Head of caudate nucleus (tissue), 42 donors: ENCODE results near the gene TUBGCP6.

Source experiments
- DNase-seq, 42 donors: peaks; one replicate each; pipeline versions ENCODE4 v3.0.0 to v3.0.0-alpha.2; 2020 to 2021; ENCODE audit warnings: mixed read lengths in 7 of 42
- intact Hi-C: fragments of 100-400 bp; cut with DNase I; formaldehyde crosslinking; loops from one replicate; pipeline ENCODE4 v1.15.0; 2022

Gene TUBGCP6, protein sequence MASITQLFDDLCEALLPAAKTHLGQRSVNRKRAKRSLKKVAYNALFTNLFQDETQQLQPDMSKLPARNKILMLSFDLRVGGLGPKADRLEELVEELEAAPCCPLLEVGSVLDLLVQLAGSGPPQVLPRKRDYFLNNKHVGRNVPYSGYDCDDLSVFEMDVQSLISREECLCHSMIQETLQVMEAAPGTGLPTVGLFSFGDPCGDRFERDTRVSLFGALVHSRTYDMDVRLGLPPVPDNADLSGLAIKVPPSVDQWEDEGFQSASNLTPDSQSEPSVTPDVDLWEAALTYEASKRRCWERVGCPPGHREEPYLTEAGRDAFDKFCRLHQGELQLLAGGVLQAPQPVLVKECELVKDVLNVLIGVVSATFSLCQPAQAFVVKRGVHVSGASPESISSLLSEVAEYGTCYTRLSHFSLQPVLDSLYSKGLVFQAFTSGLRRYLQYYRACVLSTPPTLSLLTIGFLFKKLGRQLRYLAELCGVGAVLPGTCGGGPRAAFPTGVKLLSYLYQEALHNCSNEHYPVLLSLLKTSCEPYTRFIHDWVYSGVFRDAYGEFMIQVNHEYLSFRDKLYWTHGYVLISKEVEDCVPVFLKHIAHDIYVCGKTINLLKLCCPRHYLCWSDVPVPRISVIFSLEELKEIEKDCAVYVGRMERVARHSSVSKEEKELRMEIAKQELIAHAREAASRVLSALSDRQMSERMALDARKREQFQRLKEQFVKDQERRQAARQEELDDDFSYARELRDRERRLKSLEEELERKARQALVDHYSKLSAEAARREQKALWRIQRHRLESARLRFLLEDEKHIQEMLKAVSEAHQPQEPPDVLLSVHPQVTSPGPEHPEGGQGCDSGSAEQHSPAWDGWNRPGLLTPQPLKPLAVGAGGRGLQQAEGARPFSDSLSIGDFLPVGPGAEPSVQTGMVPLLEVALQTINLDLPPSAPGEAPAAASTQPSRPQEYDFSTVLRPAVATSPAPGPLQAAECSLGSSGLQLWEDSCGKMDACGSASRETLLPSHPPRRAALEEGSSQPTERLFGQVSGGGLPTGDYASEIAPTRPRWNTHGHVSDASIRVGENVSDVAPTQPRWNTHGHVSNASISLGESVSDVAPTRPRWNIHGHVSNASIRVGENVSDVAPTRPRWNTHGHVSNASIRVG (N-terminal part only)

GRCh38 chr22:50244420-50245213, at the start of gene TUBGCP6:
TSS of gene TUBGCP6 (minus strand) at chr22:50245023. CDS start at chr22:50244459, 564 bp downstream.
- intact Hi-C loops, result loop anchor here (5.0 to 10.0 kb wide), 2 partner anchors 98 to 260 kb away; partner anchors contain the start of genes LMF2, NCAPH2 and PPP6R2
- DNase-seq, result peak; percentile 90 to 99 (median 97)

DNA sequence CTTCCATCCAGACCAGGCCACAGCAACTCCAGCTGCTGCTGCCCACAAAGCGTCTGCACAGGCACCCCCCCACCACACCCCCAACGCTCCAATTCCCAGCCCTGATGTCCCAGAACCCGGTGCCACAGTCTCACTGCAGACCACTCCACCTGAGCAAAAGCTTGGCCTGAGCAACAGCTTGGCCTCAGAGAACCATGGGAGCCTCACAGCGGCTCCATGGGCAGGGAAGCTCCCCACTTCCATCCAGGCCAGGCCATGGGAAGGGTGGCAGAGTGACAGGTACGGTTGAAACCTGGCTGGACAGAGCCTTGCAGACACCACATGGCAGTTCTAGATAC, 49.5 kb upstream of the TUBGCP6 start:
- intact Hi-C loops, result no loop called here
- DNase-seq, result no peak

DNA sequence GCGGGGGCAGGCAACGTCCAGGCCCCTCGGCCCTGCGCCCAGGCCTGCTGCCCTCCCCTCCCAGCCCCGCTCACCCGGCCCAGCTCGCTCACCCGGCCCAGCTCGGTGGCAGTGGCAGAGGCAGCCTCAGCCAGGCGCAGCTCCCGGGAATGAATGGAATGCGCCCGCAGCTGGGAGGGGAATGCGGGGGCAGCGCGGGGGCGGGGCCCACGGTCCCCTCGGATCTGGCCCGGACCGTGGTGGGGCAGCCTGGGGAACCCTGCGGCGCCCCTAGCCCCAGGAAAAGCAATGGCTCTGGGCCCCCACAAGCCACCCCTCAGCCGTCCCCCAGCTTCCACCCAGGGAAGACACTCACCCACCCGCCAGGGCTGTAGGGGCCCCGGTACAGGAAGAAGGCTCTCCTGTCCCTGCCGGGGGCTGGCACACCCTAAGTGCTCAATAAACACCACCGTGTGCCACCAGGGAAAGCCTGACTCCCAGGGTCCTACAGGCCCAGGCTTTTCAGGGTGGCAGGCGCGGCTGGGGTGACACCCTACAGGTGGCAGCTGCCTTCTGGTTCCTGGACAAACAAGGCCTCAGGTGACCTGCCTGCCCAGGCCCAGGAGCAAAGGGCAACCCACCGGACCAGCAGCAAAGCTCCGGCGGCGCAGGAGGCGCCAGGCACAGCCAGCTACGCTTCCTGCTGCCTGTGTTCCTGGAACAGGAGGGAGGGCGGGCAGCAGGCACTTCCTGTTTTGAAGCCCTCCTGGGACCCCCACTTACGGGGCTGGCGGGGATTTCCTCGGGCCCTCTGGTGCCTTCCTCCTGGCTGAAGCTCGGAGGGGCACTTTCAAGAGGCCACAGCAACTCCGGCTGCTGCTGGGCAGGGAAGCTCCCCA, 48.9 kb upstream of the TUBGCP6 start:
- peak in 11 of 42 donors; percentile 14 to 71 (median 61) for DNase-seq
- intact Hi-C loops, result no loop called here

- DNase-seq, result peak in 1 of 42 donors; percentile 35
- intact Hi-C loops, result no loop called here
Measured at GRCh38 chr22:50292643-50293440, 48.0 kb upstream of the TUBGCP6 start.

DNA sequence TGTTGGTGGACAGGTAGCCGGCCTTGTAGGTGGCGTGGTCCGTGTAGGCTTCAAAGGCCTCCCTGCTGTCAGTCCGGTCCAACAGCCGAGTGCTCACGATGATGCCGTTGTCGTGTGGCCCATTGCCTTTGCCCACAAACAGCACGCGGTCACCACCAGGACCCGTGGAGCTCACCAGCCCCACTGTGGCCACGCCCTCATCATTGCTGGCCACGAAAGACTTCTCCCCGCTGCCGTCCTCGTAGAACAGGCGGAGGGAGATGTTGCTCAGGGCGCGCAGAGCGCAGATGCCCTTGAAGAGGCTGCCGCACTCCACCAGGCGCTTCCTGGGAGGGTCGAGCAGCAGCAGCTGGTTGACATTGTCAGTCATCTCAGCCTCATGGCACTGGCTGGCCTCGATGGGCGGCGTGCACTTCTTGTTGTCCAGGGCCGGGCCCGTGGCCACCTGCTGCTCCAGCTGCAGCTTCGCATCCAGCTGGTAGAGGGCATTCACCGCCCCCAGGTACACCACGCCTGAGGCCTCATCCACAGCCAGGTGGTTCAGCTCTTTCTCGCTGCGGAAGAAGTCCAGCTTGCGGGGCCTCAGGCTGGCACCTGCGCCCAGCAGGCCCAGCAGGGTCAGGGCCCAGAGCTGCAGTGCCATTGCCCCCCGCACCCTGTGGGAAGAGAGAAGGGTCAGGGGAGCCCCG, 45.3 kb upstream of the TUBGCP6 start:
- intact Hi-C loops, result no loop called here
- no peak for DNase-seq

DNA sequence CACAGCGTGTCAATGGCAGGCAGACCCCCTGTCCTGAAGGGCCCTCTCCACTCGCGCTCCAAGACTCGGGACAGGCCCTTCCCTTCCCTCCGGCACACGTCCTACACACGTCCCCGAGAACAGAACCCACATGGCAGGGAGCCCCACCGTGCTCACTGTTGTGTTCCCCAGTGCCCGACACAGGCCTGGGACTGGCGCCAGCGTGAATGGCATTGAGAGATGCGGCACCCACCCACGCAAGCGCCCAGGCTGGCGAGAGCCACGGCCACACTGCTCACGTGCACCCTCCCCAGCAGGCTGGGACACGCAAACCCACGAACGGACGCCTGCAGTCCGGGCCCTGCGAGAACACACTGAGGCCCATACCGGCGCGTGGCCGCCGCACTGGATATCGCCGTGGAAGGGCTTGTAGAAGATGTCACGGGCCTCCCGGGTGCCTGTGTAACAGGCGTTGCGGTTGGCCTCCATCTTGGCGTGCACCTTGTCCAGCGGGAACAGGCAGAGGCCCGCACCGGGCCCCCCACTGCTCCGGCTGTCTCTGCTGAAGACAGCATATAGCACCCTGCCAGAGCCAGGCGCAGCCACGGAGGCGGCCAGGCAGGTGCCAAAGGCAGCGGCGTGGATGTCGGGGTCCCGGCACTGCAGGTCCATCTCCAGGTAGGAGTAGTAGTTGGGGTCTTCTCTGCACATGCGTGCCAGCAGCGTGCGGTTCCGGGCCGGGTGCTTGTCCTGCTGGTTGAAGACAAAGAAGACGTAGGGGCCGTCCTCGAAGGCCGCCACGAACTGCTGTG, 44.5 kb upstream of the TUBGCP6 start:
- DNase-seq, result no peak
- intact Hi-C loops, result no loop called here

DNA sequence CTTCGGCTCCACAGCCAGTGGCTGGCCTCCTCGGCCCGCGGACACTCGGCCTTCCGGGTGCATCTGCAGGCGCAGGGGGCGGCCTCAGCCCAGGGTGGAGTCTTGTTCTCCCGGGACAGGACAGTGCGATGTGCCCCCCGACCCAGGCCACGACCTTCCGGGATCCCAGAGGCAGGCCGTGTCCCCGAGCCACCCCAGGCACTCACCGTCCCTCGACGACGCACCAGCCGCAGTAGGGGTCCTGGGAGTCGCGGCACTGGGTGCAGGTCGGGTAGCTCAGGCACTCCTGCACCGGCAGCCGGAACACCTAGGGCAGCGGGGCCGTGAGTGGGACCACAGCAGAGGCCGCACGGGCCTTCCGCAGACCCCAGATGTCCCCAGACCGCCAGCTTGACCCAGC, 42.9 kb upstream of the TUBGCP6 start:
- DNase-seq, result no peak
- intact Hi-C loops, result no loop called here

DNA sequence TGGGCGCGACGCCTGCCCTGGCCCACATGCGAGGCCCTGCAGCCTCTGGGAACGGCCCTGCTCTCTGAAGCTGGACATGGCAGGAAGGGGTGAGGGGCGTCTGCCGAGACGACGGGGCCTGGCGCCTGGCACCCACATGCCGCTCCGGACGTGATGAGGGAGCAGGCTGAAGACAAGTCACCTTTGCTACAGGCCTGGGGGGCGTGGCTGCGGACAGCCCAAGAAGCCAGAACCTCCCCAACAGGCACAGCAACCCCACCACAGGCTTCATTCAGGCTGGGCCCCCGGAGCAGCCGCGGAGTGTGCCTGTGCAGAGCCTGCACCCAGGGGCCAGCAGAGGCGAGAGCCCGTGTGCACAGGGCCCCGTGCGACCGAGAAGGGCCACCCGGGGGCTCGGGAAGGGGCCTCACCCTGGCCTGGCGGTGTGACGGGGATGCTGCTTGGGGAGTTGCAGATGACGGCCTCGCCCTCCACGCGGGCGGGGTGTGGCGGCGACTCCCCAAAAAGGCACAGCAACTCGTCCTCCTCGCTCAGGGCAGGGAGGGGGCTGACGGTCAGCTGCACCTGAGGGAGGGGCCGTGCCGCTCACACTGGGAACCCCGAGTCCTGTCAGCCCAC, 42.0 kb upstream of the TUBGCP6 start:
- DNase-seq, result no peak
- intact Hi-C loops, result no loop called here

DNA sequence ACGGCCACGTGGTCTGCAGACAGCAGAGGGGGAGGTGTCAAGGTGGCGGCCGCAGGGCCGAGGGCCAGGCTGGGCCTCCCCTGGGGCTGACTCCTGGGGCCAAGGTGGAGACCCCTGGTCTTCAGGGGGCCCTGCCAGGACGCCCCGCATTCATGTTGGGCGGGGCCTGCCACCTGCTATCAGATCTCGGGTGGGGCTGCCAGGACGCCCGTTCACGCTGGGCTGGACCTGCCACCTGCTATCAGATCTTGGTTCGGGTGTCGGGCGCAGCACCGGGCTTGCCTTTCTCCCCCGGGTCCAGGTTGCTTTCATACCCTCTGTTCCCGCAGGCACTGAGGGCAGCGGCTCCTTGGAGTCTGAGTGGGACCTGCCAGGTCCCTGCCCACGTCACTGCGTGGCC, 41.5 kb upstream of the TUBGCP6 start:
- no peak for DNase-seq
- intact Hi-C loops, result no loop called here

DNA sequence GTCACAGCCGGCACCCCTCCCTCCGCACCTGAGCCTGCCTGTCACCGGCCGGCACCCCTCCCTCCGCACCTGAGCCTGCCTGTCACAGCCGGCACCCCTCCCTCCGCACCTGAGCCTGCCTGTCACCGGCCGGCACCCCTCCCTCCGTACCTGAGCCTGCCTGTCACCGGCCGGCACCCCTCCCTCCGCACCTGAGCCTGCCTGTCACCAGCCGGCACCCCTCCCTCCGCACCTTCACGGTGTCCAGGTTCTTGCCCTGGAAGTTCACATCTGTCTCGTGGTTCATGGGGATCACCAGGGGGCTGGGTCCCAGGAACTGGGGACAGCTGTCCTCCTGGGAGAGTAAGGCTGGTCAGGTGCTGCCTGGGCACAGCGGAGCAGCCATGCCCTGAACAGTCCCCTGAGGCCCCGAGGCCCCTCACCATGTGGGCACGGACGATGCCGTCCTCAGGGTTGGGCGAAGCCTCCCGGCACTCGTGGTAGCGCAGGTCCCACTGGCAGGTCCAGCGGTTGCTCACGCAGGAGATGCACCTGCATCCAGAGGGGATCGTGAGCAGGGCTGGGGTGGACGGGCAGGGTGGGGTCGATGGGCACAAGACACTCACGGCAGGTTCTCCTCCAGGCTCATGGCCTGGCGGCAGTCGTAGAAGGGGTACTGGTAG, 40.9 kb upstream of the TUBGCP6 start:
- DNase-seq, result no peak

GRCh38 chr22:50284479-50284878, 39.7 kb upstream of the TUBGCP6 start:
- intact Hi-C loops, result no loop called here
- DNase-seq, result no peak

More for the DNA sequence above, 40.9 kb upstream of the TUBGCP6 start:
- intact Hi-C loops, result no loop called here

DNA sequence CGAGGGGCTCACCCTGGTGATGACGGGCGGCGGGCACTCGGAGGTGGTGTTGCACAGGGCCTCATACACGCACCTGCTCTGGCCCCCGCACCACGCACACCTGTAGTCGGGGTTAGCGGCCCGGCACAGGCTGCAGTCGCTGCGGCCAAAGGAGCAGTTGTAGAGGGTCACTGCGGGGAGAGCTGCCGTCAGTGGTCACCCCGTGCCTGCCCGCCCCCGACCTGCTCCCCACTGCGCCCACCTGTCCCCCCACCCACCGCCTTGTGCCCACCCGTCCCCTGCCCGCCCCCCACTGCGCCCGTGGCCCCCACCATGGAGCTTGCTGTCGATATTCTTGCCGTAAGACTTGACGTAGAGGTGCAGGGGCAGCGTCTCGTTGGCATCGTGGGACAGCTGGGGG, 39.0 kb upstream of the TUBGCP6 start:
- intact Hi-C loops, result no loop called here
- DNase-seq, result no peak

DNA sequence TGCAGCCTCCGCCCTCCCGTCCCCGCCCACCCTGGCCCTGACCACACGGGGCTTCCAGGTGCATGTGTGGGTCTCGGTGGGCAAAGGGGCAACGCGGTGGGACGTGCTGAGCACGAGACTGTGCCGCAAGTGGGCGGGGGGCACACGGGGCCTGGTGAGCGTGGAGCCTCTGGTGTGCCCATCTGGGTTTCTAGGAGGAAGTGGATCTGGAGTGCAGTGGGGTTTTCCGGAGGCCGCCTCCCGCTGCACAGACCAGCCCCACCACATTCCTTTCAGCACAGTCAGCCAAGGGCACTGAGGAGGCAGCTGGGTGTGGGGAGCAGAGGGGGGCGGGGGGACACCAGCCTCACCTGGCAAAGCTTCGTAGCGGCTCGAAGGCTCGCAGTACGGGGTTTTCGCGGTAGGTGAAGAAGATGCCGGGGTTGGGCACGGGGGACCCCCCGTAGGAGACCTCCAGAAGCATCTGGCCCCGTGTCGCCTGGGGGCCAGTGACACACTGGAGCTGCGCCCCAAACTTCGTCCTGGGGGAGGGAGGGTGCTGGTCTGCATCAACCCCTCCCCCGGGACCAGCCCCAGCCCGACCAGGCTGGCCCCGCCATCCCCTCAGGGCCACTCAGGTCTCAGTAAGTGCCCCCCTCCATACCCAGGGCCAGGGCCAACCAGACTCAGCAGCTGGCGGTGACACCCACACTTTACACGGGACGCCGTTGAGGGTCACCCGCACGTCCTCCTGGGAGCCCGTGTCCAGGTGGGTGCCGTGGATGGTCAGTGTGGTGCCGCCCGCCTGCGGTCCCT, 37.7 kb upstream of the TUBGCP6 start:
- no peak for DNase-seq
- intact Hi-C loops, result no loop called here

- no peak for DNase-seq
- intact Hi-C loops, result no loop called here
Measured at GRCh38 chr22:50281957-50282356, 37.1 kb upstream of the TUBGCP6 start.
